ENCODE measurements around the gene HMGCR.
"Not testable (repeated sequence)": the region's sequence is repeated elsewhere in the genome, so short reads cannot be mapped to it uniquely, and the experiment has no call there.

HMGCR gene

DNA sequence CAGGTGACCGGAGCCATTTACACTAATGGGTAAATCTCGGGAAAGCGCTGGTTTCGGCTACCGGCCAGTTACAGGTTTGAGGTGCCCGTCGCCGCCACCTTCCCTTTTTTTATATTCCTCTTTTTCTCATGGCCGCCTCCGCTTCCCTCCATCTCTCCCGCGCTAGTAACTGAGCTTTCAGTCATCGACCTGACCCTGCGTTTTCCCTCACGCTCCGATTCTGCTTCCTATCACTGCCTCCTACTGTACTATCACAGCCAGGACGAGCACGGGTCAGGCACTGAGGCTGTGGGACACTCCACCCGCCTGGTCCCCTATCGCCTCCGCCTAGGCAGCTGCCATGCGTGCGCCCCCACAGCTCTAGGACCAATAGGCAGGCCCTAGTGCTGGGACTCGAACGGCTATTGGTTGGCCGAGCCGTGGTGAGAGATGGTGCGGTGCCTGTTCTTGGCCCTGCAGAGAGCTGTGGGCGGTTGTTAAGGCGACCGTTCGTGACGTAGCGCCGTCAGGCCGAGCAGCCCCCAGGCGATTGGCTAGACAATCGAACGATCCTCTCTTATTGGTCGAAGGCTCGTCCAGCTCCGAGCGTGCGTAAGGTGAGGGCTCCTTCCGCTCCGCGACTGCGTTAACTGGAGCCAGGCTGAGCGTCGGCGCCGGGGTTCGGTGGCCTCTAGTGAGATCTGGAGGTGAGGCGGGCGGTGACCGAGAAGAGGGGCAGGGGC, at the start of gene HMGCR:
Gene HMGCR (plus strand): TSS at position 606 of the 722 bp plus-strand sequence. CDS start 5,386 bp downstream, outside the sequence.
- FAIRE-seq, result peak; percentile 95

DNA sequence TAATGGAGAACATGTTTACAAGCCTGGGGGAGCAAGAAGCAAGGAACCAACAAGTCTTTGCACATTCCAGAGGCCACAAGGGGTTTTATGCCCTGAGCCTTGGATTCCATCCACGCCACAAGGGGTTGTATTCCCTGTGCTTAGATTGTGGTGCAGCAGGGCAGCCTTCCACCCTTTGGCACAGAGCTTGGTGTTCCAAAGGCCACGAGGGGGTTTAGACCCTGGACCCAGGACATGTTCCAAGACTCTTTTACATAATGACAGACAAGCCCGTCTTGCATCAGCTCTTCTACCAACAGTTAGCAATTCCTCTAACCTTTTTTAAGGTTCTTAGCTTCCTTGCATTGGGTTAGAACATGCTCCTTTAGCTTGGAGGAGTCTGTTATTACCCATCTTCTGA, 45.2 kb upstream of the HMGCR start:
- FAIRE-seq, result not testable (repeated sequence)

DNA sequence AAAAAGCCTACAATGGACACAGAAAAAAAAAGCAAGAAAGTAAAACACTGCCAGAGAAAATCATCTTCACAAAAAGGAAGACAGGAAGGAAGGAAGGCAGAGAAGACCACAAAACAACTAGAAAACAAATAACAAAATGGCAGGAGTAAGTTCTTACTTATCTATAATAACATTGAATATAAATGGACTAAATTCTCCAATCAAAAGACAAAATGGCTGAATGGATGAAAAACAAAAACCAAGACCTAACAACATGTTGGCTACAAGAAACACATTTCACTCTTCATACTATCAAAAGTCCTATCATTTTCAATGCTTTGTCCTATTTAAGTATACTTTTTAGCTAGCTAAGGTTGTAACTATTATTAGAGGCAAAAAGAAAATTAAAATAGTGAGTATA, 36.9 kb upstream of the HMGCR start:
- no peak for FAIRE-seq

DNA sequence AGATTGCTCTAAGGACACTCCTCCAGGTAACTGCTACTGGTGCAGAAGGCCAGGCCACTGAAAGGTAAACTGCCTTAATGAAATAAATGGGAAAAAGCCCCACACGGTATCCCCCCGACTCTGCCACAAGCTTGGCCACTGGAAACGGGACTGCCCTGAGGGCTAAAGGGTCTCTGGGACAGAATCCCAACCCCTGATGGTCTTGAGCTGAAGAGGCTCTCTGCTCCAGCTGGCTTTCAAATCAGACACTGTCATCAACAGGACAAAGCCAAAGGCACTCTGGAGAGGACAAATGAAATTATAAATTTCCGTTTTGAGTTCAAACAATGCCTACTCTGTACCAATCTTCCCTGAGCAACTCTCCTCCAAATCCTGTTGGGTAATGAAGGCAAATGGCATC, 33.6 kb upstream of the HMGCR start:
- FAIRE-seq, result no peak

DNA sequence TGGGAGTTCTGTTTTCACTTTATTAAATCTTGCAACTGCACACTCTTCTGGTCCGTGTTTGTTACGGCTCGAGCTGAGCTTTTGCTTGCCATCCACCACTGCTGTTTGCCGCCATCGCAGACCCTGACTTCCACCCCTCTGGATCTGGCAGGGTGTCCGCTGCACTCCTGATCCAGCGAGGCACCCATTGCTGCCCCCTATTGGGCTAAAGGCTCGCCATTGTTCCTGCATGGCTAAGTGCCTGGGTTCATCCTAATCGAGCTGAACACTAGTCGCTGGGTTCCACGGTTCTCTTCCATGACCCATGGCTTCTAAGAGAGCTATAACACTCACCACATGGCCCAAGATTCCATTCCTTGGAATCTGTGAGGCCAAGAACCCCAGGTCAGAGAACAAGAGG, 32.5 kb upstream of the HMGCR start:
- FAIRE-seq, result not testable (repeated sequence)

DNA sequence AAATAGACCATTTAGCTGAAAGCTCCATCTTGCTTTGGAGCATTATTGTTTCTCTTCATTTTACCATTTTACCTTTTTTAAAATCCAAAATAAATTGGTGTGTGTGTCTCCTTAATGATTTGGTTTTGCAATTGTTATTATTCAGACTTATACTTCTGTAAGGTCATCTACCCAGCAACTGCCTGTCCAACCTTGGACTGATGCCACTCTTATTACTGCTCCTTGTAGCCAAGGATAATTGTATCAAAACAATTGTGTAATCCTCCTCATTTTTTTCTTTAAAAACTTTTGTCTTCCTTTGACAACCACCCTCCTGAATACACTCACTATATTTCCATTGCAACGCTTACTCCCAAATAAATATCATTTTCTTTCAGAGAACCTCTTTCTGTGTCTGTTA, 30.3 kb upstream of the HMGCR start:
- no peak for FAIRE-seq

DNA sequence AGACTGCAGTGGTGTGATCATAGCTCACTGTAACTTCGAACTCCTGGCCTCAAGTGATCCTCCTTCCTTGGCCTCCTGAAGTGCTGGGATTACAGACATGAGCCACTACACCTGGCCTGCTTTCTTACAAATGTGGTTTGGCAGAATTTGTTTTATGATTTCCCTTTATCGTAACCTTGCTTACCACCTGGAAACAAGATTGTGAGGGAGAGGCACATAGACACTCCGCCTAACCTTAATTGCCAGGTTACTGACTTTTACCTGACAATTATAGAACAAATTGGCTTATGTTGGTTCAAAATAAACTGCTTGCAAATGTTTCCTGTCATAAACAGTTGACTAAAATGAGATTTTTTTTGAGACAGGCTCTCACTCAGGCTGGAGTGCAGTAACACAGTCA, 26.8 kb upstream of the HMGCR start:
- FAIRE-seq, result no peak

DNA sequence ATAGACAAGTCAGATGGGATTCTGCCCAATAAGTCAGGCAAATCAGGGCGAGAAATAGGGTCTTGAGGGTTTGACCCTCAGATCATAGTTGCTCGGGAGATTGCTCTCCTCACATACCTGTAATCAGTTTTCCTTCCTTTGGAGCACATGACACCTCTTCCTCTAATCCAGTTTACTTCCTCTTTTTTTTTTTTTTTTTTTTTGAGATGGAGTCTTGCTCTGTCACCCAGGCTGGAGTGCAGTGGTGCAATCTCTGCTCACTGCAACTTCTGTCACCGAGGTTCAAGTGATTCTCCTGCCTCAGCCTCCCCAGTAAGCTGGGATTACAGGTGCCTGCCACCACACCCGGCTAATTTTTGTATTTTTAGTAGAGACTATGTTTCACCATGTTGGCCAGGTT, 17.9 kb upstream of the HMGCR start:
- FAIRE-seq, result not testable (repeated sequence)

DNA sequence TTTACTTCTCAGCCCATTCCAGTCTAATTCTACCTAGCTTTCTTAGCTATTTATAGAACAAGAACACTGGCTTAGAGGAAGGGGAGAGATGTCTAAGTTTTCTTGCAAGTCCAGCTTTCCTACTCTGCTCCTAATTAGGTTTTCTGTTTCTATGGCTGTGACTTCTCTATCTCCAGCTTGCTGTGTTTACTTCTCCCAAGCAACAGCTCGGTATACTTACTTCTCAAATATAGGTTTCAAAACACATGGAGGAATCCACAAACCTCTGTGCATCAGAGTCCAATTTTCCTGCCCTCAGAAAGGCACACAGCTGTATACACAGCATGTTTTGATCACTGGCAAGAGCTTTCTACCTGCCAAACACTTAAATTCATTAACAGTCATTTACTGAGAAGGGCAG, 17.4 kb upstream of the HMGCR start:
- no peak for FAIRE-seq

DNA sequence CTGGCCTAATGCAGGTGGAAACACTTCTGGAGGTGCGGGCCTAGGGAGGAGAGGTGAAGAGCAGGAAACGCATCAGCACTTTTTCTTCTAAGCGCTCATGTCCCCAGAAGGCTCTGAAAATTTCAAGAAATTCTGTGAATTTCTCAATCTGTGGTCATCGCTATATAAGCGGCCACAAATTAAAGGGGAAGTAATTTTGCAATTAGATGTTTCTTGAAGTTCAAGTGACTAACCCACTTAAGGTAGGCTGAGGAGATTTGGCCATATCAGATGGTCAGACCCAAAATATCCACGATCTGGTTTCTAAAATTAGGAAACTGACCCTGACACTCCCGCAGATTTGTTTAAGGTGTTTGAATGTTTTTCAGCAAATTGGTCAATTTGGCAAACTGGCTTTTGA, 16.6 kb upstream of the HMGCR start:
- no peak for FAIRE-seq

DNA sequence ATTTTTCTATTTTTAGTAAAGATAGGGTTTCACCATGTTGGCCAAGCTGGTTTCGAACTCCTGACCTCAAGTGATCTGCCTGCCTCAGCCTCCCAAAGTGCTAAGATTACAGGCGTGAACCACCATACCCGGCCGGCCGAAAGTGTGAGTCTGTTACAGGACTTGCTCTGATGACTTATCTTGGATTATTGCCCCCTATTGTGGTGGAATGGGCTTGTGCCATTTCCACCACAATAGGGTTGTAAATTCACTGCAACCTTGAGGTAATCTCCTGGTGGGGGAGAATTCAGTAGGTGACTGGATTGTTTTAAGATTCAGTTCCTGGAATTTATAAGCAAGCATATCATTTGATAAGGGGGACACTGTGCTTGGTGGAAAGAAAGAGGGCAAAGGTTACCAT, 15.0 kb upstream of the HMGCR start:
- no peak for FAIRE-seq

DNA sequence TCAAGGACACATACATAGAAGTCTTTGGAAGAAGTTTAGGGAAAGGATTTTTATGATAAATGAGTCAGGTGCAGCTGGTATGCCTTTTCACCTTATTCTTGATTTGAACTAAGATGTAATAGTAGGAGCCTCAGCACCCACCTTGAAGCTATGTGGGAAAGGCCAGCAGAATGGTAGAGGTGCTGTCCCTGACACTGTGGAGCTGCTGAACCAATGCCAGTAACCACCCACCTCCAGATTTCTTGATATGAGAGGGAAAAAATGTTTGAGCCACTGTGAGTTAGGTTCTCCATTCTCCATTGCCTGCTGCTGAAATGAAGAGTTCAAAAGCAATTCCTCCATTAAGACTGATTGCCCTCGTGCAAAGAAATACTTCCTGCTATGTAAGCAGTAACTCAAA, 12.2 kb upstream of the HMGCR start:
- FAIRE-seq, result no peak

DNA sequence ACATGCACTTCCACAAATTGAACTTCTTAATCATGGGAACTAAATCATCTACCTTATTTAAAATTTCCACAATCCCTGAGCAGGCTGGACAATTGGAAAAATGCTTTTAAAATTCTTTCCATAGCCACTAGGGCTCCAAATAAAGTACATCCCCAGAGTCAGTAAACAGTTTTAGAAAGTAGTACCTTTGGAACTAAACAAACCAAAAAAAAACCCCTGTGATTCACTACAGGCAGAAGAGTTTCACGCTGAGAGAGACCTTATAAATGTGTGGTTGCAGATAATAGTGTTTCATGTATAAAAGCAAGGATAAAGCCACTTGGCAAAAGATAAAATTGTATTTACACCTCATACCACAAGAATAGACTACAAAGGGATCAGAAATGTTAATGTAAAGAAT, 11.8 kb upstream of the HMGCR start:
- FAIRE-seq, result no peak

DNA sequence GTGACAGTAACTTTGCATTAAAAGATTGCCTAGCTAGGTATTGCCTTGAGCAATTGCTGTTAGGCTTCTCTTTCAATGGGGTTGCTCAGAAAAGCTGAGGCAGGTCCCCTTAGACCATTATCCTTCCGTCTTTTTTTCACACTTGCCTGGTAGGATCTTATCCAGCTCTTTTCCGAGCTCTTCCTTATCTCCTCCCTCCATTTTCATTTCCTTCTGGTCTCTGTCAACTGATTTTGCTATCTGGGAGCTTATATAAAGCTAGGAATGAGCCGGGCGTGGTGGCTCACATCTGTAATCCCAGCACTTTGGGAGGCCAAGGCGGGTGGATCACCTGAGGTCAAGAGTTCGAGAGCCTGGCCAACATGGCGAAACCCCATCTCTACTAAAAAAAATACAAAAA, 6.6 kb upstream of the HMGCR start:
- no peak for FAIRE-seq

DNA sequence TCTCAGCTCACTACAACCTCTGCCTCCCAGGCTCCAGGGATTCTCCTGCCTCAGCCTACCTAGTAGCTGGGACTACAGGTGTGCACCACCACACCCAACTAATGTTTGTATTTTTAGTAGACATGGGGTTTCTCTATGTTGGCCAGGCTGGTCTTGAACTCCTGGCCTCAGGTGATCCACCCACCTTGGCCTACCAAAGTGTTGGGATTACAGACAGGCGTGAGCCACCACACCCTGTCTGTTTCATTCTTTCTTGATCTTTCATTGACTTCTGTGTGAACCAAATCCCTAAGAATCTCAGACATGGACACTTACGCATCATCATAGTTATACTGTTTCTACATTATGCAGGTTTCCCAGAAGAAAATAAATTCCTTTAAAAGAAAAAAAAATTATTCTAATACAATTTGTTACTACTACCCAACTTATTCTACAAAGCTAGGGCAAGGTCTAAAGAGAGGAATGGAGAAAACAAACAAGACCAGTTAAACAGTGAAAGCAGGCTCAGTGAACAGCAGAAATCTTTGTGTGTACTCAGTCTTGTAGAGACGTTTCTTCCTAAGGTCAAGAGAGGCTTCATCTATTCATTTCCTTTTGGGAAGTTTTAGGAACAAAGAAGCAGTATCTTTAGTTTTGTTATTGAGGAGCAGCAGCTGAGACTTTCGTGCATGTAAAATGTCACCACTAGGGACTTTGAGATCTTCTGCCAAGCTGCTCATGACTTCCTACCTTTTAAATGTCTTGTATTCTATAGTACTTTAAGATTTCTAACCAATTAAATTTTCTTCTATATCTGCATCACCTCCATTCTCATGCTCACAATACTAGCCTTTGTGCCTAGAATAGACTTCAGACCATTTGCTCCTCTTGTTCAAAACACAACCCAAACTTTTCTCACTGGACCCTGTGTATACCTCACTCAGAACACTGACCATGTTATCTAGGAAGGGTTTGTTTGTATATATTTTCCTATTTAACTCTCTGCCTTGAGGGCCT, 5.6 kb upstream of the HMGCR start:
- no peak for FAIRE-seq

DNA sequence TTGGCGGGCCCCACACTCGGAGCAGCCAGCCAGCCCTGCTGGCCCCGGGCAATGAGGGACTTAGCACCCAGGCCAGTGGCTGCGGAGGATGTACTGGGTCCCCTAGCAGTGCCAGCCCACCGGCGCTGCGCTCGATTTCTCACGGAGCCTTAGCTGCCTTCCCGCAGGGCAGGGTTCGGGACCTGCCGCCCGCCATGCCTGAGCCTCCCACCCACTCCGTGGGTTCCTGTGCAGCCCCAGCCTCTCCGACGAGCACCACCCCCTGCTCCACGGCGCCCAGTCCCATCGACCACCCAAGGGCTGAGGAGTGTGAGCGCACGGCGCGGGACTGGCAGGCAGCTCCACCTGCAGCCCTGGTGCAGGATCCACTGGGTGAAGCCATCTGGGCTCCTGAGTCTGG, 3.3 kb upstream of the HMGCR start:
- not testable (repeated sequence) for FAIRE-seq

DNA sequence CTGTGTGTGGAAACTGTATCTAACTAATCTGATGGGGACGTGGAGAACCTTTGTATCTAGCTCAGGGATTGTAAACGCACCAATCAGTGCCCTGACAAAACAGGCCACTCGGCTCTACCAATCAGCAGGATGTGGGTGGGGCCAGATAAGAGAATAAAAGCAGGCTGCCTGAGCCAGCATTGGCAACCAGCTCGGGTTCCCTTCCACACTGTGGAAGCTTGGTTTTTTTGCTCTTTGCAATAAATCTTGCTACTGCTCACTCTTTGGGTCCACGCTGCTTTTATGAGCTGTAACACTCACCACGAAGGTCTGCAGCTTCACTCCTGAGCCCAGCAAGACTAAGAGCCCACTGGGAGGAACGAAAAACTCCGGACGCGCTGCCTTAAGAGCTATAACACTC, 2.6 kb upstream of the HMGCR start:
- not testable (repeated sequence) for FAIRE-seq

DNA sequence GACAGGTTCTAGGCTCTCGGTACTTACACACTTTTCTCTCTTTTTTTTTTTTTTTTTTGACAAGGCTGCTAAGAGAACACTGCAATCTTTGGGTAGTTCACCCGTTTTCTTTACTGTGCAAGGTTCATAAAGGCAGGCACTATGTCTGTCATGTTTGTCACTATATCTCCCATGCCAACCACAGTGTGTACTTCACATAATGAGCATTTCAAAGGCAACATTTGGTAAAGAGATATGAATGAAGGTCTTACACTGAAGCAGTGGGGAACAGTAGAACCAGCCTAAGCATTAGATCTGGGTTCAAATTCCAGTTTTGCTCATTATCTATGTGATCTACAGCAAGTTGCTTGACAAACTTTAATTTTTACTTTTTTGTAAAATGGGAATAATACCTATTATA, 1.5 kb upstream of the HMGCR start:
- no peak for FAIRE-seq

DNA sequence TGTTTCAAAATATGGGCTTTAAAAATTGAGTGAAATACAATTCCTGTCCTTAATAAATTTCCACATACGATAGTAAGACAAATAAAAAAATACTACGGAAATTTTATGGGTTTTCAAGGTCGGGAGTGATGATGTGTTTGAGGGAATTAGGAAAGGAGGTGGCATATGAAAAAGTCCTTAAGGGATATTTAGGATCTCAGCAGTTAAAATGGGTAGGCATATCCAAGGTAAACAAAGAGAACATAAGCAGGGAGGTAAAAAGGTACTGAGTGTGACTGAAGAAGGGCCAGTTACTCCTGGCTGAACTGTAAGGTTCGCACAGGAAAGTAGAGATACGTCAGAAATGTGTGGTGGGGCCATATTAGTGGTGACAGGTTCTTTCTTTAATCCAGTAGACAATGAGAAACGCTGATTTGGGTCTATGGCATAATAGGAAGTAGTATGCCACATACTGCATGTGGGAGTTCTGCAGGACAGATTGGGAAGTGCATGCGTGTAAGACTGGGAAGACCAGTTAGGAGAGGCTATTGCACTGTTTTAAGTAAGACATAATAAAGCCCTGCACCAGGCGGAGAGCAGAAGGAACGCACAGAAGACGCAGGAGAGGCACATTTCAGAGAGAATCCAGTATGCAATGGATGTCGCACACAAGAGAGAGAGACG, 937 bp upstream of the HMGCR start:
- FAIRE-seq, result no peak

DNA sequence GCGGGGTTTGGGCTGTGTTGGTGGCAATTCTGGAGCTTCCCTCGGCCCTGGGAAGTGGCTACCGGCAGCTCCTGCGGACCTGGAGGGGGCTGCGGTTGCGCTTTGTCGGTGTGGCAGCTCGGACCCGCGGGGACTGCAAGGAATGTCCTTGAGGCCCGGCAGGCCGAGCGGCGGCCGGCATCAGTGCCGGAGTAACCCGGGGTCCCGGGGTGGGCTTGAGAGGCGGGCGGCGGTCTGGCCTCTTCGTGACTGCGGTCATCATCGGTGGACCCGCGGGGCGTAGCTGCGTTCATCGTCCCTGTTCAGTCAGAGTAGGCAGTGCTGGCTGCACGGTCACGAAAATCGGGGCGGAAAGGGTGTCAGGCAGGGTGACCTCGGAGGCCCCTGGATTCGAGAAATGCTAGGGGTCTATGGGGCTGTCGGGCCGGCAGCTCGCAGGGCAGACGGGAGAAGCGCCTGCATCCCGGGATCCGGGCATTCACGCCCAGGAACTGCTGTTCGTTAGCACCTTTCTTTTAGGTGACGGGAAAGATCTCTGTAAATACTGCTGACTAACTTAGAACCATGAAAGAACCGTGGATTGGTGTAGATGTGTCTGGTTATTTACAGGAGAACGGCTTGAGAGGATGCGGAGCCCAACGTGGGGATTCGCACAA, 474 bp downstream of the HMGCR start:
- no peak for FAIRE-seq

DNA sequence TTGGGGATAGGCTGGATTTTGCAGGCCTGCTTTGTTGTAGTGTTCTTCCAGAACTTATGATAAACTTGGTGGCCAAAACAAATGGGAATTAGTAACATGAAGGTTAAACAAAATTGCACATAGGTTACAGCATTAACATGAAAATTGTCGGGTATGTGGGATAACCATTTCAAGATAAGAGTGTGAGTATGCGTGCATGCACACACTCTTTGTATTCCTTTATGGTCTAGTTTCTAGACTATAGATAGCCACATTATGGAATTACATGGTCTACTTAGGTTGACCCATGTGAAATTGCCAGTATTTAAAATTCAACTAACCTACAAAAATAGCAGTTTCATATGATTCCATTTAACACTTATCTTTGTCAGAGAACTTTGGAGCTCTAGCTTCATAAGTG, 1.4 kb downstream of the HMGCR start:
- no peak for FAIRE-seq

DNA sequence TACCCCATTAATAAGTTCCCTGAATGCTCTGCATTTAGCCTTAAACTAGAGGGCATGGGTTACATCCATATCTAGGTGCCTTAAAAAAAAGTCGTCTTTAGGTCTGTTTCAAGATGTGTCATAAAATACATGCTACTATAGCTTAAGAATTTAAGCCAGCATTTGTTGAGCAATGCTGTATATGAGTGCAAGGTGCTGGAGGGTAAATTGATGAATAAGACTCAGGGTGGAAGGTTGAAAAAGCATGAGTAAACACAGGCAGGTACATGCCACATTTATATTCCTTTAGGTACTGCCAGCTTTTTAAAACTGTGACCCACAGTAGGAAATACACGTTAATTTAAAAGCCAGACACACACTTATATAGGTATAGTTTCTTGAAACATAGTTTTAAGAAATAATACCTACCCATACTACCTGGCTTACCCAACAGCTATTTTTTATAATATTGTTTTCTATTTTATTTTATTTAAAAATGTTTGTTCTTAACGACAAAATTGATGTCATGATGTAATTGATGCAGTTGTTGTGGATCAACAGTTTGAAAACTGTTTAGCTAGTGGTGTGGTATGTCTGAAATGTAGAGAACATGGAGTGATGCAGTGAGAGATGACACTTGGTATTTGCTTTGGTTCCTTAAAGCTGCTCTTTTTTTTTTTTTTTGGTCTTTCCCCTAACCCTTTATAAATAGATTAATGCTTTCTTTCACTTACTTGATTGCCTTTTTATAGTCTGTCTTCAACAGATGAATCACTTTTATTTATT, 3.9 kb downstream of the HMGCR start:
- FAIRE-seq, result no peak

All from TTC549 (cell line).